Measurements from ENCODE around the gene PIK3CB.
"Not testable (repeated sequence)": the region's sequence is repeated elsewhere in the genome, so short reads cannot be mapped to it uniquely, and the experiment has no call there.

PIK3CB gene

DNA sequence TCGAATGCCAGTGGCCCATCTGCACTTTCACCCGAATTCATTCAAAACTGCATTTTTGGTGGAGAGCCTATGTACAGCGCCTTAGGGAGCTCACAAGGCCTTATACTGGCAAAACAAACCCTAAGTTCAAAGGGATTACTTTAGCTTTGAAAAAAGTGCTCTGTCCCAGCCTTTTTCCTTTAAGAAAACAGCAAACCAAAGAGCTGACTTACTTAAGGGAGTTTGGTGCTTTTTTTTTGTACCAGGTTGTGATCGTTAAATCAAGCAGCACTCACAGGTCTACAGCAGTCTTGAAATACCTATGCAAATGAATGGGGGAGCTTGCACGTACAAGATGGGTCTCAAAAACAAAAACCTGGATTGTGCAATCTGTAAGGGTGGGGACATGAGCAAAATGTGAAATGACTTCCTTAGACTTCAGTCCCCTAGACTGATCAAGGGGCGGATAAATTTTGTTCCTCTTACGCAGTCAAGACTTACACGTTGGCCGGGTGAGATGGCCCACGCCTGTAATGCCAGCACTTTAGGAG, 11.6 kb upstream of the PIK3CB start:
- TF ChIP-seq, protein P1, sequence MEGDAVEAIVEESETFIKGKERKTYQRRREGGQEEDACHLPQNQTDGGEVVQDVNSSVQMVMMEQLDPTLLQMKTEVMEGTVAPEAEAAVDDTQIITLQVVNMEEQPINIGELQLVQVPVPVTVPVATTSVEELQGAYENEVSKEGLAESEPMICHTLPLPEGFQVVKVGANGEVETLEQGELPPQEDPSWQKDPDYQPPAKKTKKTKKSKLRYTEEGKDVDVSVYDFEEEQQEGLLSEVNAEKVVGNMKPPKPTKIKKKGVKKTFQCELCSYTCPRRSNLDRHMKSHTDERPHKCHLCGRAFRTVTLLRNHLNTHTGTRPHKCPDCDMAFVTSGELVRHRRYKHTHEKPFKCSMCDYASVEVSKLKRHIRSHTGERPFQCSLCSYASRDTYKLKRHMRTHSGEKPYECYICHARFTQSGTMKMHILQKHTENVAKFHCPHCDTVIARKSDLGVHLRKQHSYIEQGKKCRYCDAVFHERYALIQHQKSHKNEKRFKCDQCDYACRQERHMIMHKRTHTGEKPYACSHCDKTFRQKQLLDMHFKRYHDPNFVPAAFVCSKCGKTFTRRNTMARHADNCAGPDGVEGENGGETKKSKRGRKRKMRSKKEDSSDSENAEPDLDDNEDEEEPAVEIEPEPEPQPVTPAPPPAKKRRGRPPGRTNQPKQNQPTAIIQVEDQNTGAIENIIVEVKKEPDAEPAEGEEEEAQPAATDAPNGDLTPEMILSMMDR (IDR thresholded peaks at IDR 0.05; ENCODE audit: low read depth, low read length, missing control alignments) = no peak
- DNase-seq (ENCODE audit: low read depth) = no peak
- no peak overlapping the region for H3K4me3 ChIP-seq (ENCODE audit: low read depth, low read length)

DNA sequence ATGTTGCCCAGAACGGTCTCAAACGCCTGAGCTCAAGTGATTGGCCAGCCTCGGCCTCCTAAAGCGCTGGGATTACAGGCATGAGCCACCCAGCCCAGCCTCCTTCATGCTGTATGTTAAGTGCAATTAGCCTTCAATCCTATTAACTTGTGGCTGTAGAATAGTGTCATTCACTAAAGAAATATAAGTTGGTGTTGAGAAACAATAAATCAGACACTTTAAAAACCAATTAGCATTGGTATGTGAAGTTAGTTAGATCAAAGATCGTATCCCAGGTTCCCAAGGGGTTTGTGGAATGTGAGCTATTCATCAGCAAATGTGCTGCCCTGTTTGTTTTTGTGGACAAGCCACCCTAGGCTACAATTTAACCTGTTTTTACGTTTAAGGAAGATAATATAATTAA, 11.0 kb upstream of the PIK3CB start:
- no peak for DNase-seq (ENCODE audit: low read depth)
- H3K4me3 ChIP-seq (ENCODE audit: low read depth, low read length) = no peak overlapping the region
- TF ChIP-seq, protein P1 (IDR thresholded peaks at IDR 0.05; ENCODE audit: low read depth, low read length, missing control alignments) = no peak

DNA sequence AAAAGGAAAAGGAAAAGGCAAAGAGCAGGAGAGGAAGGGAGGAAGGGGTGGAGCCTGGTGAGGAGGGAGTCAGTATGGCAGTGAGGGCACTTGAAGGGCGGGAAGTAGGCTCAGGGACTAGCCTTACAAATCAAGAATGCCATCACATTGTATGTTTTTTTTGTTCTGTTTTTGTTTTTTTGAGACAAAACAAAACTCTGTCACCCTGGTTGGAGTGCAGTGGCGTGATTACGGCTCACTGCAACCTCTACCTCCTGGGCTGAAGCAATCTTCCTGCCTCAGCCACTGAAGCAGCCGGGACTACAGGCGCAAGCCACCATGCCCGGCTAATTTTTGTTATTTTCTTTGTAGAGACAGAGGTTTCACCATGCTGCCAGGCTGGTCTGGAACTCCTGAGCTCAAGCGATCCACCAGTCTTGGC, 10.5 kb upstream of the PIK3CB start:
- DNase-seq (ENCODE audit: low read depth) = no peak
- H3K4me3 ChIP-seq (ENCODE audit: low read depth, low read length) = no peak overlapping the region
- TF ChIP-seq, protein P1 (IDR thresholded peaks at IDR 0.05; ENCODE audit: low read depth, low read length, missing control alignments) = no peak

DNA sequence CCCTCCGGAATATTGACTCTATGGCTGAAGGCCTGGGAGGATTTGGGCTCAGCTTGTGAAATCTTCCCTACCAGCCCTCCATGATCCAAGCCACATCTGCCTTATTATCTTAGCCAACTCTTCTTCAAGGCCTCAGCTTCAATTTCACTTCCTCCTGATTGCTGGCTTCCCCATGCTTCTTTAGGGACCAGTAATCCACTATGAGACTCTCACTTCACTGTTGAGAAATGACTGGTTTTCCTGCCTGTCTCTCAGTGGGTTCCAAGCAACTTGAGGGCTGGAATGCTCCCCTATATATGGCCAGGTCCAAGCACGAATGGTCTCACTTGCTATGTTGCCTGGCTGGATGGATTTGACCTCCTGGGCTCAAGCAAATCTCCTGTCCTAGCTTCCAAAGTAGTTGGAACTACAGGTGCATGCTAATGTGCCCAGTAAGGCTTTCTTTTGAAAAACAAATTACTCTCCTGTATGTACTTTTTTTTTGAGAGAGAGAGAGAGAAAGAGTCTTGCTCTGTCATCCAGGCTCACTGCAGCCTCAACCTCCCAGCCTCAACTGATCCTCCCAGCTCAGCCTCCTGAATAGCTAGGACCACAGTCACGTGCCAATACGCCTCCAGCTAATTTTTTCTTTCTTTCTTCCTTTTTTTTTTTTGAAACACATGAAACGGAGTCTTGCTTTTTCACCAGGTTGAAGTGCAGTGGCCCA, 7.9 kb upstream of the PIK3CB start:
- peak; percentile 38 for DNase-seq (ENCODE audit: low read depth)
- TF ChIP-seq, protein P1 (IDR thresholded peaks at IDR 0.05; ENCODE audit: low read depth, low read length, missing control alignments) = no peak
- H3K4me3 ChIP-seq (ENCODE audit: low read depth, low read length) = no peak overlapping the region

DNA sequence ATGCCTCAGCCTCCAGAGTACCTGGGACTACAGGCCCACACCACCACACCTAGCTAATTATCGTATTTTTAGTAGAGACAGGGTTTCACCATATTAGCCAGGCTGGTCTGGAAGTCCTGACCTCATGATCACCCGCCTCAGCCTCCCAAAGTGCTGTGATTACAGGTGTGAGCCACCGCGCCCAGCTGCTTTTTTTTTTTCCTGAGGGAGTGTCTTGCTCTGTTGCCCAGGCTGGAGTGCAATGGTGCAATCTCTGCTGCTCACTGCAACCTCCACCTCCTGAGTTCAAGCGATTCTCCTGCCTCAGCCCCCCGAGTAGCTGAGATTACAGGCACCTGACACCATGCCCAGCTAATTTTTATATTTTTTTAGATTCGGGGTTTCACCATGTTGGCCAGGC, 3.7 kb upstream of the PIK3CB start:
- DNase-seq (ENCODE audit: low read depth) = not testable (repeated sequence)

DNA sequence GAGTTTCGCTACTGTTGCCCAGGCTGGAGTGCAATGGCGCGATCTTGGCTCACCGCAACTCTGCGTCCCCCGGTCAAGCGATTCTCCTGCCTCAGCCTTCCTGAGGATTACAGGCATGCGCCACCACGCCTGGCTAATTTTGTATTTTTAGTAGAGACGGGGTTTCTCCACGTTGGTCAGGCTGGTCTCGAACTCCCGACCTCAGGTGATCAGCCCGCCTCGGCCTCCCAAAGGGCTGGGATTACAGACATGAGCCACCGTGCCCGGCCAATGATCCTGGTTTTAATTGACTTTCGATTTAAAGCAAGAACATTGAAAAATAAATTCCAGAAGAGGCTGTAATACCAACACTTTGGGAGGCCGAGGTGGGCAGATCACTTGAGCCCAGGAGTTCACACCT, 1.1 kb upstream of the PIK3CB start:
- H3K4me3 ChIP-seq (ENCODE audit: low read depth, low read length); DNase-seq (ENCODE audit: low read depth): not testable (repeated sequence)

More for the DNA sequence above, 3.7 kb upstream of the PIK3CB start:
- not testable (repeated sequence) for H3K4me3 ChIP-seq (ENCODE audit: low read depth, low read length)

DNA sequence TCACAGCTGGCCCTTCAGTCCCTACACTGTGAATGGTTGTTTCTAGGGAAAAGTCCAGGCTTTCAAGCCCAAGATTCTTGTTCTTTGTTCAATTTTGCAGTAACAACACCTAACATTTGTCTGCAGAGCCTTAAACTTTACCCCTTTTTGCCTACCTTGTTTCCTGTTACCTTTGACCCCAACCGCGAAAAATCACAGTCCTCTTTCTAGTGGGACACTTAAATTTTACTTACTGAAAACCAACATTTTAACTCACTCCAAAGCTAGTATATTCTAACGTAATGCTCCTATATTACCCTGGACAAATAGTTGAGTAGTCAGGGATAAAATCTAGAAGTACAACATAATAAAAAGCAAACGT, 649 bp upstream of the PIK3CB start:
- no peak for DNase-seq (ENCODE audit: low read depth)
- TF ChIP-seq, protein P1 (IDR thresholded peaks at IDR 0.05; ENCODE audit: low read depth, low read length, missing control alignments) = no peak
- peak overlapping the region; percentile 79 for H3K4me3 ChIP-seq (ENCODE audit: low read depth, low read length)

DNA sequence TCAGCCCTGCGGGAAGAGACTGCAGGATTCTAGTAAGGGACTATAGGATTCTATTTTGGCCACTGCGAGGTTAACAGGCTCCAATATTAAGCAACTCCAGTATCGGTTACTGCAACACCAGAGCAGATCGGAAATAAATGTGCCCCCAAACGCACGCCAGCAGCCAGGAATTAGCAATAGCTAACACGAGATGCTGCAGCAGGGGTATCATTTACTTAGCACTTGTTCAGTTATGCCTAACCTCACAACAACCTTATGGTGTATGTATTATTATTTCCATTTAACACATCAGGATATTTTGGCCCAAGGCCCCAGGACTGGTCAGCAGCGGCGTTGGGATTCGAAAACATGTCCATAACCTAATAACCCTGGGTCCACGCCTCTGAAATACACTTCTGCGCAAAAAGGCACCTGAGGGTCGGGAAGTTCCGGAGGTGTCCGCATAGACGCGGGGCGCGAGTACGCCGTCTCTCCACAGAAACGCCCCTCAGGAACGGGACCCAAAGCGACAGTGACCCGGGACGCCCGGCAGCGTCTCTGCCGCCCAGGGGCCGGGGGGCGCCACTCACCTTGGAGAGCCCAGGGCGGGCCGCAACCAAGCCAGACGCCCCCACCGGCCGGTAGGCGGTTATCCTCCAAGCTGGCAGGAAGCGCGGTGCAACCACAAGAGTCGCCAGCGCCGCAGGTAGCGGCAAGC, 681 bp downstream of the PIK3CB start:
- TF ChIP-seq, protein P1 (IDR thresholded peaks at IDR 0.05; ENCODE audit: low read depth, low read length, missing control alignments) = peak; percentile 17
- DNase-seq (ENCODE audit: low read depth) = no peak
- peak overlapping the region; percentile 79 for H3K4me3 ChIP-seq (ENCODE audit: low read depth, low read length)

DNA sequence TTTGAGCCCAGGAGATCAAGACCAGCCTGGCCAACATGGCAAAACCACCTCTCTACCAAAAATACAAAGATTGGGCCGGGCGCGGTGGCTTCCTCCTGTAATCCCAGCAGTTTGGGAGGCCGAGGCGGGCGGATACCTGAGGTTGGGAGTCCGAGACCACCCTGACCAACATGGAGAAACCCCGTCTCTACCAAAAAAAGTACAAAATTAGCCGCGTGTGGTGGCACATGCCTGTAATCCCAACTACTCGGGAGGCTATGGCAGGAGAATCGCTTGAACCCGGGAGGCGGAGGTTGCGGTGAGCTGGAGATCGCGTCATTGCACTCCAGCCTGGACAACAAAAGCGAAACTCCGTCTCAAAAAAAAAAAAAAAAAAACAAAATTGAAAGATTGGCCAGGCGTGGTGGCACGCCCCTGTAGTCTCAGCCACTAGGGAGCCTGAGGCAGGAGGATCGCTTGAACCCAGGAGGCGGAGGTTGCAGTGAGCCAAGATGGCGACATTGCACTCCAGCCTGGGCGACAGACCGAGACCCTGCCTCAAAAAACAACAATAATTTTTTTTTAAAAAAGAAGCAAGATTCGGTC, 2.2 kb downstream of the PIK3CB start:
- H3K4me3 ChIP-seq (ENCODE audit: low read depth, low read length); DNase-seq (ENCODE audit: low read depth): not testable (repeated sequence)
